Measurements from ENCODE around the gene SEMA3D. TPM values are rescaled to one million over a fixed set of nuclear protein-coding genes. Genes with fewer than 3 reads are reported as not detected.

SEMA3D gene
- total and polyA plus RNA-seq, 7 donors: 0.23 to 5.5 (median 2.5) TPM

DNA sequence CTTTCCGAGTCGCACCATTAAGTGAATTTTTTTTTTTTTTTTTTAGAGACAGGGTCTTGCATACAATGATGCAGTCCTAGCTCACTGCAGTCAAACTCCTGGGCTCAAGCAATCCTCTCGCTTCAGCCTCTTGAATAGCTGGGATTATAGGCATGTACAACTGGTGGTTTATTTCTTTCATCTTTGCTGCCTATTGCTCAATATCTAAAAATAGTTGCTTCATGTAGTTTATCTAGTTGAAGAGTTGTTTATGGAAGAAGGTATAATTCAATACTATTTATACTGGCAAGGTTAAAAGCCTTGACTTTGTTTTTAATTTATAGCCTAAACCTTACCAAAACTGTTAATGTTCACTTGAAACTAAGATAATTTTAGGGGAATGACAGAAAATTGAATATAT is 66.9 kb downstream of the SEMA3D start:
- H3K27ac ChIP-seq: no peak overlapping the region
- 88 to 95% methylated on average over 3 of the region's 3 CpGs for WGBS, 2 donors
- no peaks in the 10 kb centered on the region for H3K9me3 ChIP-seq
- H3K4me1 ChIP-seq: no peaks in the 10 kb centered on the region
- TF ChIP-seq POLR2A (IDR thresholded peaks at IDR 0.05) (no peak), POLR2AphosphoS5 (IDR thresholded peaks at IDR 0.05) (no peak), EP300 (IDR thresholded peaks at IDR 0.05) (no peak), CTCF (IDR thresholded peaks at IDR 0.05) (no peak)
- DNase-seq: no peak
- no peaks in the 10 kb centered on the region for H3K27me3 ChIP-seq
- H3K36me3 ChIP-seq: no peaks in the 10 kb centered on the region
- H3K4me3 ChIP-seq: no peak overlapping the region
- intact Hi-C loops (cut with DNase I): no loop called here

DNA sequence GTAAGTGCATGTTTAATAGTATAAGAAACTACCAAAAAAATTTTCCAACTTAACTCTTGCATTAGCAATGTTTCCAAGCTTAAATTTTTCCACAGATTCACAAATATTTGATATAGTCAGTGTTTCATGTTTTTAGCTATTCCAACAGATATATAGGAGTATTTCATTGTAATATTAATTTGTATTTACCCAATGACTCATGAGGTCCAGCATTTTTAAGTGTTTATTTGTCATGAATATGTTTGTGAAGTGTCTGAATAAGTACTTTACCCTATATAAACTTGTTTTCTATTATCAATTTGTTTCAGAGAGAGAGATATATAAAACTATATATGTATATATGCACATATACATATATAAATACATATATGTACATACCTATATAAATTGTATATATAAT is 71.0 kb downstream of the SEMA3D start:
- no peaks in the 10 kb centered on the region for H3K27me3 ChIP-seq
- no peaks in the 10 kb centered on the region for H3K4me1 ChIP-seq
- TF ChIP-seq EP300 (IDR thresholded peaks at IDR 0.05) (no peak), POLR2AphosphoS5 (IDR thresholded peaks at IDR 0.05) (no peak), POLR2A (IDR thresholded peaks at IDR 0.05) (no peak)
- H3K36me3 ChIP-seq: no peaks in the 10 kb centered on the region
- H3K9me3 ChIP-seq: no peaks in the 10 kb centered on the region
- no peak for DNase-seq
- H3K27ac ChIP-seq: no peak overlapping the region
- intact Hi-C loops (cut with DNase I): no loop called here
- H3K4me3 ChIP-seq: no peak overlapping the region

GRCh38 chr7:85115006-85115405 is 71.8 kb downstream of the SEMA3D start:
- H3K27ac ChIP-seq: no peak overlapping the region
- H3K9me3 ChIP-seq: no peaks in the 10 kb centered on the region
- no peaks in the 10 kb centered on the region for H3K27me3 ChIP-seq
- H3K4me3 ChIP-seq: no peak overlapping the region
- no peak for DNase-seq
- no peaks in the 10 kb centered on the region for H3K4me1 ChIP-seq
- intact Hi-C loops (cut with DNase I): no loop called here
- H3K36me3 ChIP-seq: no peaks in the 10 kb centered on the region
- WGBS, 2 donors: 83 to 89% methylated on average over 2 of the region's 2 CpGs
- TF ChIP-seq EP300 (IDR thresholded peaks at IDR 0.05) (no peak), POLR2A (IDR thresholded peaks at IDR 0.05) (no peak), CTCF (IDR thresholded peaks at IDR 0.05) (no peak), POLR2AphosphoS5 (IDR thresholded peaks at IDR 0.05) (no peak)

GRCh38 chr7:85114342-85114741 is 72.5 kb downstream of the SEMA3D start:
- Histone ChIP-seq H3K36me3 (no peaks in the 10 kb centered on the region), H3K4me1 (no peaks in the 10 kb centered on the region), H3K27ac (no peak overlapping the region), H3K27me3 (no peaks in the 10 kb centered on the region), H3K4me3 (no peak overlapping the region), H3K9me3 (no peaks in the 10 kb centered on the region)
- 92 to 94% methylated on average over 4 of the region's 4 CpGs for WGBS, 2 donors
- TF ChIP-seq CTCF (IDR thresholded peaks at IDR 0.05) (no peak), EP300 (IDR thresholded peaks at IDR 0.05) (no peak), POLR2AphosphoS5 (IDR thresholded peaks at IDR 0.05) (no peak), POLR2A (IDR thresholded peaks at IDR 0.05) (no peak)
- intact Hi-C loops (cut with DNase I): no loop called here
- DNase-seq: no peak

DNA sequence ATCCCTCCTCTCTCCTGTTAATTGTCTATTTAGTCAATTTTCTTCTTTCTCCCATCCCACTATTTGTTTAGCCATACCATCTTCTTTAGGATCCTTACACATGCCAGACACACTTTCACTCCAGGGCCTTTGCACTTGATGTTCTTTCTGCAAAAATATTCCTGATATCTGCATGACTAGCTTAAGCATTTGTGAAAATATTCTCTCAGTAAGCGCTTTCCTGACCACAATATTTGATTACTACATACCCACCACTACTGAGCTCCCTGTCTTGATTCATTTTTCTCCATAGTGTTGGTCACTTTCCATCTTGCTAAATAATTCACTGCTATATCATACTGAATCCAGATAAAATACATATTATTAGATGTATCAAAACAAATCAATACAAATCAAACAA is 75.1 kb downstream of the SEMA3D start:
- Histone ChIP-seq H3K4me3 (no peak overlapping the region), H3K27ac (no peak overlapping the region), H3K4me1 (no peaks in the 10 kb centered on the region), H3K27me3 (no peaks in the 10 kb centered on the region), H3K9me3 (no peaks in the 10 kb centered on the region), H3K36me3 (no peaks in the 10 kb centered on the region)
- DNase-seq: no peak
- WGBS, 2 donors: 91 to 95% methylated on average over 1 of the region's 1 CpG
- intact Hi-C loops (cut with DNase I): no loop called here
- TF ChIP-seq CTCF (IDR thresholded peaks at IDR 0.05) (no peak), POLR2A (IDR thresholded peaks at IDR 0.05) (no peak), POLR2AphosphoS5 (IDR thresholded peaks at IDR 0.05) (no peak), EP300 (IDR thresholded peaks at IDR 0.05) (no peak)

Data from sigmoid colon (tissue), 7 donors.